ENCODE data around the gene IGFBP6.

Gene IGFBP6

GRCh38 chr12:53063708-53064612 lies 33.5 kb upstream of the IGFBP6 start:
- POLR2A ChIA-PET = interaction anchor here (0.6 to 2.7 kb wide), 3 partner anchors 10 to 35 kb away, joined by 3 to 17 read pairs (median 3); no protein-coding TSS in a partner anchor
- Histone ChIP-seq H3K27ac (ENCODE audit: extremely low read depth, low read depth, low read length) (no peak overlapping the region), H3K9me3 (ENCODE audit: control insufficient read depth, insufficient read depth, low read depth, low read length) (no peaks in the 10 kb centered on the region), H3K36me3 (ENCODE audit: control insufficient read depth in 2 of 2, insufficient read depth in 1 of 2, low read length in 2 of 2) (peaks cover 0 to 58% of the 10 kb centered on the region in 2 experiments; a peak in 1 of 3 replicates), H3K4me3 (ENCODE audit: low read depth, low read length) (no peak overlapping the region), H3K4me1 (ENCODE audit: control insufficient read depth, insufficient read depth, low read length) (peaks cover 6% of the 10 kb centered on the region)
- CTCF ChIA-PET = interaction anchor here (0.5 to 11.5 kb wide), 11 partner anchors 9 to 154 kb away, joined by 3 to 264 read pairs (median 6); partner anchors contain the start of genes IGFBP6, SOAT2 and SPRYD3
- TF ChIP-seq ZNF510 (tag by site-specific recombination; IDR thresholded peaks at IDR 0.05; ENCODE audit: insufficient replicate concordance) (no peak), ZNF48 (tag by site-specific recombination; IDR thresholded peaks at IDR 0.05) (no peak), ZBTB10 (tag by site-specific recombination; IDR thresholded peaks at IDR 0.05) (no peak), ZNF837 (tag by site-specific recombination; IDR thresholded peaks at IDR 0.05) (no peak), AEBP2 (tag by site-specific recombination; IDR thresholded peaks at IDR 0.05; ENCODE audit: borderline replicate concordance) (no peak), ZNF157 (tag by site-specific recombination; IDR thresholded peaks at IDR 0.05) (no peak), ZXDB (tag by site-specific recombination; IDR thresholded peaks at IDR 0.05) (no peak), KLF9 (tag by site-specific recombination; IDR thresholded peaks at IDR 0.05; ENCODE audit: low read depth) (no peak), ZNF501 (tag by site-specific recombination; IDR thresholded peaks at IDR 0.05) (no peak), ZNF354C (tag by site-specific recombination; IDR thresholded peaks at IDR 0.05; ENCODE audit: borderline replicate concordance, low read depth) (no peak), KLF1 (tag by site-specific recombination; IDR thresholded peaks at IDR 0.05) (peak; percentile 67), GLIS1 (tag by site-specific recombination; IDR thresholded peaks at IDR 0.05) (peak; percentile 92), ZBTB8A (tag by site-specific recombination; IDR thresholded peaks at IDR 0.05) (no peak), ZNF266 (tag by site-specific recombination; IDR thresholded peaks at IDR 0.05; ENCODE audit: low read depth) (no peak), ZNF747 (tag by site-specific recombination; IDR thresholded peaks at IDR 0.05) (no peak), PBX3 (CRISPR knock-in tag; IDR thresholded peaks at IDR 0.05) (no peak), ZNF664 (tag by site-specific recombination; IDR thresholded peaks at IDR 0.05) (no peak), ZNF791 (tag by site-specific recombination; IDR thresholded peaks at IDR 0.05) (no peak), KLF16 (tag by site-specific recombination; IDR thresholded peaks at IDR 0.05) (no peak), ZBTB17 (tag by site-specific recombination; IDR thresholded peaks at IDR 0.05) (peak; percentile 44), ZFP37 (tag by site-specific recombination; IDR thresholded peaks at IDR 0.05) (no peak), ZIC2 (tag by site-specific recombination; IDR thresholded peaks at IDR 0.05) (peak; percentile 82)

All from HEK293 (cell line).